ENCODE results near the gene SOCS7.

Gene SOCS7

DNA sequence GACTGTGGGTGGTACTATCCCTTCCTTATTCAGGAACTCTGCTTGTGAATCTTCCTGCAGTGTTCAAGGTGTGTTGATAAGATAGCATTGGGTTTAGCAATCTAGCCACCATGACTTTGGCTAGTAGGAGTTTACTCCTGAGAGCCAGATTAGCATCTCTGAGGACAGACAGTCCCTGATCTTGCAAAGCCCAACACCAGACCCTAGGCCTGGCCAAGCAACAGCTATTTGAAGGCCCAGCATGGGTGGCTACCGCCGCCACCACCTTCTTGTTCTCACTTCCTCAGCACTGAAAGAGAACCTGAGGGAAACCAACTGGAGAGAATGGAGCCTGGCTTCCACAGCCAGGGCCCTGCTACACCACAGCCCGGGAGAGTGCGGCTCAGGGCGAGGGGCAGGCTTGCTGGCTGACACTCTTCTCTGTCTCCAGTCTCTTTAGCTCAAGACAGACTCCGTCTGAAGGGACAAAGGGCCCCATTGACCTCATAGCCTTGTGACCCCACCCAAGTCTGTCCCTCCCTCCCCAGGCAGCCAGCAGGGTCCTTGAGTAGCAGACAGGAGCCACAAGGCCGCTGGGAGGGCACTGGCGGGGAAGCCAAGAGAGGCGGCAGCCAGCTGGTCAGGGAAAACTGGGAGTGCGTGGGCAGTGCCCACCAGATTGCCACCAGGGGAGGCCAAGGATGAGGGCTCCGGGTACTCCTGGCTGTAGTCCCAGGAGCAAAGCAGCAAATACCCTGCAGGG is 65.7 kb downstream of the SOCS7 start:
- no peak for ATAC-seq

DNA sequence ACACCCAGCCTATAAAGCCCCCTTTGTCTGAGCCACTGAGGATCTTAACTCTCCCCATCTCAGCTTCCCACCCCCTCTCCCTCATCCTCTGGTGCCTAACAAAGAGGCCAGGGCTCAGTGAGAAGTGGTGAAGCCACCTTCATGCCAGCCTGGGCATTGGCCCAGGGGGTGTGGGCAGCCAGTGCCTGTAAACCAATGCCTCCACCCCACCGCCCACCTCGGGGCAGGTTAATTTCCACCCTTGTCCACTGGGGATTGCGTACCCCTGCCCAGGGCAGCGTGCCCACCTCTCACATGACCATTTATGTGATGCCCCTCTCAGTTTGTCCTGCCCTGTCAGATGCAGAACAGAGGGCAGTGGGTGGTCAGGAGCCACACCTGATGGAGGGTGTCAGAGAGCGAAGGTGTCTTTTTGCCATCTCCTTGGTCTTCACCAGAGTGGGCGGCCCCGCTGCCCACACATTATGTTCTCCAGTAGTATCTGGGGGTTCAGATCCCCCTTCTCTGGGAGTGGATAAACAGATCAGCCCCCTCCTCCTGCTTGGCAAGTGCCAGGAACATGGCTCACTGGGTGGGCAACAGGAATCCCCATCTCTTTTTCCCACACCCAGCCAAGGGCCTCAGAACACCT is 66.5 kb downstream of the SOCS7 start:
- TF ChIP-seq PPARA (CRISPR knock-in tag; IDR thresholded peaks at IDR 0.05; ENCODE audit: borderline replicate concordance) (no peak), ZNF565 (CRISPR knock-in tag; conservative IDR thresholded peaks at IDR 0.05; ENCODE audit: low read depth) (no peak), ZC3H10 (CRISPR knock-in tag; IDR thresholded peaks at IDR 0.05) (no peak), RARB (CRISPR knock-in tag; IDR thresholded peaks at IDR 0.05) (no peak), CREB5 (CRISPR knock-in tag; IDR thresholded peaks at IDR 0.05; ENCODE audit: low read depth) (no peak), ISL1 (CRISPR knock-in tag; IDR thresholded peaks at IDR 0.05) (no peak), ESRRG (CRISPR knock-in tag; IDR thresholded peaks at IDR 0.05) (no peak), ZFP3 (CRISPR knock-in tag; IDR thresholded peaks at IDR 0.05) (no peak), TCF4 (CRISPR knock-in tag; IDR thresholded peaks at IDR 0.05; ENCODE audit: borderline replicate concordance) (no peak), ZFP30 (CRISPR knock-in tag; IDR thresholded peaks at IDR 0.05) (no peak), BACH2 (CRISPR knock-in tag; IDR thresholded peaks at IDR 0.05; ENCODE audit: borderline replicate concordance) (no peak)
- TF ChIP-seq, protein P1, sequence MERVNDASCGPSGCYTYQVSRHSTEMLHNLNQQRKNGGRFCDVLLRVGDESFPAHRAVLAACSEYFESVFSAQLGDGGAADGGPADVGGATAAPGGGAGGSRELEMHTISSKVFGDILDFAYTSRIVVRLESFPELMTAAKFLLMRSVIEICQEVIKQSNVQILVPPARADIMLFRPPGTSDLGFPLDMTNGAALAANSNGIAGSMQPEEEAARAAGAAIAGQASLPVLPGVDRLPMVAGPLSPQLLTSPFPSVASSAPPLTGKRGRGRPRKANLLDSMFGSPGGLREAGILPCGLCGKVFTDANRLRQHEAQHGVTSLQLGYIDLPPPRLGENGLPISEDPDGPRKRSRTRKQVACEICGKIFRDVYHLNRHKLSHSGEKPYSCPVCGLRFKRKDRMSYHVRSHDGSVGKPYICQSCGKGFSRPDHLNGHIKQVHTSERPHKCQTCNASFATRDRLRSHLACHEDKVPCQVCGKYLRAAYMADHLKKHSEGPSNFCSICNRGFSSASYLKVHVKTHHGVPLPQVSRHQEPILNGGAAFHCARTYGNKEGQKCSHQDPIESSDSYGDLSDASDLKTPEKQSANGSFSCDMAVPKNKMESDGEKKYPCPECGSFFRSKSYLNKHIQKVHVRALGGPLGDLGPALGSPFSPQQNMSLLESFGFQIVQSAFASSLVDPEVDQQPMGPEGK (CRISPR knock-in tag; IDR thresholded peaks at IDR 0.05; ENCODE audit: borderline replicate concordance) = no peak
- TF ChIP-seq, protein P2, sequence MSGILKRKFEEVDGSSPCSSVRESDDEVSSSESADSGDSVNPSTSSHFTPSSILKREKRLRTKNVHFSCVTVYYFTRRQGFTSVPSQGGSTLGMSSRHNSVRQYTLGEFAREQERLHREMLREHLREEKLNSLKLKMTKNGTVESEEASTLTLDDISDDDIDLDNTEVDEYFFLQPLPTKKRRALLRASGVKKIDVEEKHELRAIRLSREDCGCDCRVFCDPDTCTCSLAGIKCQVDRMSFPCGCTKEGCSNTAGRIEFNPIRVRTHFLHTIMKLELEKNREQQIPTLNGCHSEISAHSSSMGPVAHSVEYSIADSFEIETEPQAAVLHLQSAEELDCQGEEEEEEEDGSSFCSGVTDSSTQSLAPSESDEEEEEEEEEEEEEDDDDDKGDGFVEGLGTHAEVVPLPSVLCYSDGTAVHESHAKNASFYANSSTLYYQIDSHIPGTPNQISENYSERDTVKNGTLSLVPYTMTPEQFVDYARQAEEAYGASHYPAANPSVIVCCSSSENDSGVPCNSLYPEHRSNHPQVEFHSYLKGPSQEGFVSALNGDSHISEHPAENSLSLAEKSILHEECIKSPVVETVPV (CRISPR knock-in tag; IDR thresholded peaks at IDR 0.05) = no peak
- TF ChIP-seq, protein P3, sequence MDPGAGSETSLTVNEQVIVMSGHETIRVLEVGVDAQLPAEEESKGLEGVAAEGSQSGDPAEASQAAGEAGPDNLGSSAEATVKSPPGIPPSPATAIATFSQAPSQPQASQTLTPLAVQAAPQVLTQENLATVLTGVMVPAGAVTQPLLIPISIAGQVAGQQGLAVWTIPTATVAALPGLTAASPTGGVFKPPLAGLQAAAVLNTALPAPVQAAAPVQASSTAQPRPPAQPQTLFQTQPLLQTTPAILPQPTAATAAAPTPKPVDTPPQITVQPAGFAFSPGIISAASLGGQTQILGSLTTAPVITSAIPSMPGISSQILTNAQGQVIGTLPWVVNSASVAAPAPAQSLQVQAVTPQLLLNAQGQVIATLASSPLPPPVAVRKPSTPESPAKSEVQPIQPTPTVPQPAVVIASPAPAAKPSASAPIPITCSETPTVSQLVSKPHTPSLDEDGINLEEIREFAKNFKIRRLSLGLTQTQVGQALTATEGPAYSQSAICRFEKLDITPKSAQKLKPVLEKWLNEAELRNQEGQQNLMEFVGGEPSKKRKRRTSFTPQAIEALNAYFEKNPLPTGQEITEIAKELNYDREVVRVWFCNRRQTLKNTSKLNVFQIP (CRISPR knock-in tag; IDR thresholded peaks at IDR 0.05; ENCODE audit: borderline replicate concordance, low read depth) = no peak
- ATAC-seq = no peak

More for the DNA sequence above, 65.7 kb downstream of the SOCS7 start:
- TF ChIP-seq RARB (CRISPR knock-in tag; IDR thresholded peaks at IDR 0.05) (no peak), OSR1 (CRISPR knock-in tag; IDR thresholded peaks at IDR 0.05) (no peak), ZFP3 (CRISPR knock-in tag; IDR thresholded peaks at IDR 0.05) (no peak), CSDC2 (CRISPR knock-in tag; IDR thresholded peaks at IDR 0.05) (no peak), ISL1 (CRISPR knock-in tag; IDR thresholded peaks at IDR 0.05) (no peak), ZNF565 (CRISPR knock-in tag; conservative IDR thresholded peaks at IDR 0.05; ENCODE audit: low read depth) (no peak), GLIS3 (CRISPR knock-in tag; IDR thresholded peaks at IDR 0.05) (no peak), TCF4 (CRISPR knock-in tag; IDR thresholded peaks at IDR 0.05; ENCODE audit: borderline replicate concordance) (no peak), BACH2 (CRISPR knock-in tag; IDR thresholded peaks at IDR 0.05; ENCODE audit: borderline replicate concordance) (no peak), SNAI2 (CRISPR knock-in tag; IDR thresholded peaks at IDR 0.05) (no peak), PPARA (CRISPR knock-in tag; IDR thresholded peaks at IDR 0.05; ENCODE audit: borderline replicate concordance) (no peak), ZNF8 (CRISPR knock-in tag; IDR thresholded peaks at IDR 0.05) (no peak)
- TF ChIP-seq, protein P3 (CRISPR knock-in tag; IDR thresholded peaks at IDR 0.05; ENCODE audit: borderline replicate concordance, low read depth) = no peak
- TF ChIP-seq, protein P1 (CRISPR knock-in tag; IDR thresholded peaks at IDR 0.05; ENCODE audit: borderline replicate concordance) = no peak

Measured in SK-N-SH treated with all-trans-retinoic acid at 6 μM for 48 hours (cell line).